SU-DHL-6 (cell line): ENCODE measurements around the gene EIF3K.
"Not testable (repeated sequence)": the region's sequence is repeated elsewhere in the genome, so short reads cannot be mapped to it uniquely, and the experiment has no call there.

ENCODE experiments used
- H2AFZ ChIP-seq: fragments of 200-600 bp; sonication (generic); 2 replicates; pipeline ENCODE4 v1.6.1; 2014; ENCODE audit warnings: low read depth, mild to moderate bottlenecking, moderate library complexity, mixed read lengths, antibody characterized with exemption, low read length; ENCODE audit not compliant: severe bottlenecking
- H3F3A ChIP-seq: fragments of 200-600 bp; shearing (Covaris generic); 2 replicates; pipeline ENCODE4 v1.6.0; 2016; ENCODE audit warnings: antibody characterized with exemption, mild to moderate bottlenecking; ENCODE audit not compliant: insufficient read depth
- H3K27ac ChIP-seq: fragments of 200-600 bp; sonication (generic); 2 replicates; pipeline ENCODE4 v1.5.1; 2016; ENCODE audit warnings: low read depth, mild to moderate bottlenecking, low read length, moderate library complexity, mixed read lengths
- H3K27me3 ChIP-seq: fragments of 200-600 bp; sonication (generic), shearing (Covaris generic); 2 replicates; pipeline ENCODE4 v1.6.0; 2014; ENCODE audit warnings: mild to moderate bottlenecking, low read length
- H3K36me3 ChIP-seq: fragments of 200-600 bp; sonication (generic); 2 replicates; pipeline ENCODE4 v1.6.1; 2014; ENCODE audit warnings: mild to moderate bottlenecking, low read length, mixed read lengths
- H3K4me2 ChIP-seq: fragments of 300-600, 200-600 bp; shearing (Covaris generic), sonication (generic); 2 replicates; pipeline ENCODE4 v1.6.0; 2014; ENCODE audit warnings: low read length, low read depth, mild to moderate bottlenecking; ENCODE audit not compliant: poor library complexity, severe bottlenecking
- H3K4me3 ChIP-seq: fragments of 200-600 bp; sonication (generic); 2 replicates; pipeline ENCODE4 v1.5.1; 2014; ENCODE audit warnings: antibody characterized with exemption, low read length, mild to moderate bottlenecking, mixed read lengths; ENCODE audit not compliant: insufficient read depth, poor library complexity, severe bottlenecking
- H3K79me2 ChIP-seq: fragments of 200-600 bp; sonication (generic); 2 replicates; pipeline ENCODE4 v1.6.1; 2014; ENCODE audit warnings: mild to moderate bottlenecking, low read length, moderate library complexity; ENCODE audit not compliant: insufficient read depth
- H3K9ac ChIP-seq: fragments of 200-600 bp; sonication (generic); 2 replicates; pipeline ENCODE4 v1.7.0; 2014; ENCODE audit warnings: mild to moderate bottlenecking, low read length
- H3K9me2 ChIP-seq: fragments of 200-600 bp; sonication (generic); replicated peaks from 2 replicates; pipeline ENCODE4 v1.6.1; 2014; ENCODE audit warnings: low read length; ENCODE audit not compliant: insufficient read depth
- H3K9me3 ChIP-seq: fragments of 200-600 bp; sonication (generic); 2 replicates; pipeline ENCODE4 v1.6.1; 2014; ENCODE audit warnings: low read length, mixed read lengths; ENCODE audit not compliant: insufficient read depth
- H4K20me1 ChIP-seq: fragments of 200-600 bp; sonication (generic); 2 replicates; pipeline ENCODE4 v1.6.1; 2014; ENCODE audit warnings: low read depth, mild to moderate bottlenecking, antibody characterized with exemption, low read length, moderate library complexity, mixed read lengths
- CTCF ChIP-seq: fragments of 200-600 bp; sonication (generic); IDR thresholded peaks from one replicate; pipeline ENCODE4 v1.5.1; 2017; ENCODE audit warnings: antibody characterized with exemption, mild to moderate bottlenecking, low read length, moderate library complexity; ENCODE audit not compliant: insufficient read depth, poor library complexity, severe bottlenecking
- EZH2phosphoT487 ChIP-seq: fragments of 200-600 bp; sonication (generic), shearing (Covaris generic); conservative IDR thresholded peaks from 2 replicates; pipeline ENCODE4 v1.6.1; 2018; ENCODE audit warnings: mild to moderate bottlenecking, antibody characterized with exemption, low read length, moderate library complexity, mixed read lengths

The EIF3K gene

GRCh38 chr19:38596057-38596981 is 22.7 kb upstream of the EIF3K start:
- no peaks in the 10 kb centered on the region for H3F3A ChIP-seq
- H3K79me2 ChIP-seq: no peaks in the 10 kb centered on the region
- no peaks in the 10 kb centered on the region for H3K9me2 ChIP-seq
- H3K4me2 ChIP-seq: no peak overlapping the region
- no peak overlapping the region for H2AFZ ChIP-seq
- TF ChIP-seq CTCF: no peak
- TF ChIP-seq EZH2phosphoT487: no peak
- H3K27ac ChIP-seq: no peak overlapping the region
- no peak overlapping the region for H3K4me3 ChIP-seq
- H3K36me3 ChIP-seq: peaks cover 6% of the 10 kb centered on the region; the same call in 1 of the 2 replicates
- no peaks in the 10 kb centered on the region for H3K9me3 ChIP-seq
- H4K20me1 ChIP-seq: no peaks in the 10 kb centered on the region
- H3K27me3 ChIP-seq: no peaks in the 10 kb centered on the region
- no peak overlapping the region for H3K9ac ChIP-seq

GRCh38 chr19:38597075-38597474 is 21.9 kb upstream of the EIF3K start:
- Histone ChIP-seq H3K27ac (no peak overlapping the region), H3K4me3 (no peak overlapping the region), H4K20me1 (no peaks in the 10 kb centered on the region), H3K4me2 (no peak overlapping the region), H3K36me3 (peaks cover 7% of the 10 kb centered on the region; the same call in 1 of the 2 replicates), H3K9me2 (no peaks in the 10 kb centered on the region), H3K9ac (no peak overlapping the region), H3F3A (no peaks in the 10 kb centered on the region), H2AFZ (no peak overlapping the region), H3K27me3 (no peaks in the 10 kb centered on the region), H3K9me3 (no peaks in the 10 kb centered on the region), H3K79me2 (no peaks in the 10 kb centered on the region)
- no peak for TF ChIP-seq EZH2phosphoT487
- TF ChIP-seq CTCF: no peak

- Histone ChIP-seq H4K20me1 (no peaks in the 10 kb centered on the region), H3F3A (0 out of 2 replicates have a peak, but pooled peaks cover 3% of the 10 kb centered on the region), H3K4me2 (no peak overlapping the region), H3K9me2 (no peaks in the 10 kb centered on the region), H3K27me3 (no peaks in the 10 kb centered on the region), H3K9ac (no peak overlapping the region), H3K4me3 (no peak overlapping the region), H3K79me2 (no peaks in the 10 kb centered on the region), H3K9me3 (no peaks in the 10 kb centered on the region), H3K27ac (no peak overlapping the region), H3K36me3 (peaks cover 9% of the 10 kb centered on the region; the same call in 1 of the 2 replicates), H2AFZ (no peak overlapping the region)
- TF ChIP-seq CTCF (no peak), EZH2phosphoT487 (no peak)
These were observed 19.3 kb upstream of the EIF3K start for GRCh38 chr19:38599722-38600121.

- not testable (repeated sequence) for H3K9me3 ChIP-seq, H4K20me1 ChIP-seq, H3K9me2 ChIP-seq, H3K4me2 ChIP-seq, H3F3A ChIP-seq, H3K27me3 ChIP-seq, H3K9ac ChIP-seq, H2AFZ ChIP-seq, H3K79me2 ChIP-seq, H3K36me3 ChIP-seq, H3K27ac ChIP-seq, H3K4me3 ChIP-seq
These were observed 16.1 kb upstream of the EIF3K start for GRCh38 chr19:38602856-38603255.
